Cardiac fibroblast (primary cell): Measurements from ENCODE around the gene VSIG2.

Experiments used
- DNase-seq, 2 donors: peaks; one replicate each; pipeline versions ENCODE4 v3.0.0 to v3.0.0-alpha.2; 2010; ENCODE audit warnings: low read depth in 2 of 2
- H3K4me3 ChIP-seq, 2 donors: replicated peaks in 1 of 2; 1 replicate in 1 of 2; 2 replicates in 1 of 2; pipeline ENCODE4 v1.5.1; 2011; ENCODE audit warnings: low read depth in 2 of 2, low read length in 2 of 2, mild to moderate bottlenecking in 2 of 2, moderate library complexity in 1 of 2
- TF ChIP-seq, protein P1 (sequence below): IDR thresholded peaks from one replicate; pipeline ENCODE4 v1.5.1; 2011; ENCODE audit warnings: low read depth, mild to moderate bottlenecking, low read length, inconsistent platforms

VSIG2 gene

GRCh38 chr11:124748481-124749343 is 3.3 kb downstream of the VSIG2 start:
- DNase-seq, result peak in 1 of 2 donors; percentile 32
- H3K4me3 ChIP-seq, result no peak overlapping the region
- TF ChIP-seq, protein P1, sequence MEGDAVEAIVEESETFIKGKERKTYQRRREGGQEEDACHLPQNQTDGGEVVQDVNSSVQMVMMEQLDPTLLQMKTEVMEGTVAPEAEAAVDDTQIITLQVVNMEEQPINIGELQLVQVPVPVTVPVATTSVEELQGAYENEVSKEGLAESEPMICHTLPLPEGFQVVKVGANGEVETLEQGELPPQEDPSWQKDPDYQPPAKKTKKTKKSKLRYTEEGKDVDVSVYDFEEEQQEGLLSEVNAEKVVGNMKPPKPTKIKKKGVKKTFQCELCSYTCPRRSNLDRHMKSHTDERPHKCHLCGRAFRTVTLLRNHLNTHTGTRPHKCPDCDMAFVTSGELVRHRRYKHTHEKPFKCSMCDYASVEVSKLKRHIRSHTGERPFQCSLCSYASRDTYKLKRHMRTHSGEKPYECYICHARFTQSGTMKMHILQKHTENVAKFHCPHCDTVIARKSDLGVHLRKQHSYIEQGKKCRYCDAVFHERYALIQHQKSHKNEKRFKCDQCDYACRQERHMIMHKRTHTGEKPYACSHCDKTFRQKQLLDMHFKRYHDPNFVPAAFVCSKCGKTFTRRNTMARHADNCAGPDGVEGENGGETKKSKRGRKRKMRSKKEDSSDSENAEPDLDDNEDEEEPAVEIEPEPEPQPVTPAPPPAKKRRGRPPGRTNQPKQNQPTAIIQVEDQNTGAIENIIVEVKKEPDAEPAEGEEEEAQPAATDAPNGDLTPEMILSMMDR, result no peak

- no peak for DNase-seq
- TF ChIP-seq, protein P1, result no peak
- no peak overlapping the region for H3K4me3 ChIP-seq
Measured at GRCh38 chr11:124748100-124748418, 4.0 kb downstream of the VSIG2 start.

DNA sequence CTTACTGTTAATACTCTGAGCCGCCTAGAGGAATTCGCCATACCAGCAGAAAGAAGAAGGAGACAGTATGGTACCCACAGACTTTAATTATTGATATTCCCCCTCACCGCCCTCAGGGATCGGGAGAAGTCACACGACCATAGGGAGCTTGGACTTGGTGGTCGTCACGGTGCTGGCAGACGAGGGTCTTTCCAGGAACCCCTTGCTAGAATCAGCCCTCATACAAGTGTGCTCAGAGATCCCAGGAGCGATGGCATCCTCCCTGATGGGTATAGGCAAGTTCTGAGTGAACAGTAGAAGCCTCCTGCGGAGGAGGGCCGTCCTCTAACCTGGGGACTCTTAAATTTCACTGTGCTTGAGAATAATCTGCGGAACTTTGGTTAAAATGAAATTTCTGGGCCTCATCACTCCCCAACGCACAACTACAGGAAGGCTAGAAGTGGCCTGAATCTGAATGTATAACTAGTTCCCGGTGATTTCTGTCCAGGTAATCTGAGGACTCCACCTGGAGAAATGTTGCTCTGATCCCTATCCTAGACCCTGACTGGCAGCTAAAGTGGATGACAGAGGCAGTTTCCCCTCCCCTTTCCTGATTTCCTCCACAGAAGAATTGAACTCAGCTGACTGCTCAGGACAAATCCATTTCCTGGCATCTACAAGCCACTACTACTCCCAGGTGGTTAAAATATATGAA is 4.5 kb downstream of the VSIG2 start:
- no peak for DNase-seq
- H3K4me3 ChIP-seq, result no peak overlapping the region
- TF ChIP-seq, protein P1, result no peak

DNA sequence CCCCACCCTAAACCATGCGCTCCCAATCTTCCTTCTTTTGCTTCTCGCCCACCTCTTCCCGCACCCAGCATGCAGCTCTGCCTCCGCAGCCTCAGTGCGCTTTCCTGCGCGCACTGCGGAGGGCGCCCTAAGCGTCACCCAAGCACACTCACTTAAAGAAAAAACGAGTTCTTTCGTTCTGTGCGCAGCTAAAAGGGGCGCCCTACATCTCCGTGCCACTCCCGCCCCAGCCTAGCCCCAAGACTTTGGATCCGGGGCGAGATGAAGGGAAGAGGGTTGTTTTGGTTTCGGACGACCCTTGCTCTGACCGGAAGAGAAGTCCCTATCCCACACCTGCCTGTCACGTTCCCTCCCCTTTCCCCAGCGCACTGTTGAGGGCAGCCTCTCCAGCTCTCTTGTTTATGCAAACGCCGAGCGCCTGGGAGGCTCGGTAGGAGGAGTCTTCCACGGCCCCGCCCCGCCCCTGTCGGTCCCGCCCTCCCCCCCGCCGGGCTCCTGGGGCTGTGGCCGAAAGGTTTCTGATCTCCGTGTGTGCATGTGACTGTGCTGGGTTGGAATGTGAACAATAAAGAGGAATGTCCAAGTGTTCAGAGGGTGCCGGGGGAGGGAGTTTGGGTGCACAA is 5.3 kb downstream of the VSIG2 start:
- DNase-seq, result peak; percentile 67 to 74
- TF ChIP-seq, protein P1, result peak; percentile 36
- H3K4me3 ChIP-seq, result peak overlapping the region; percentile 49 to 51

GRCh38 chr11:124745835-124746620 is 6.0 kb downstream of the VSIG2 start:
- DNase-seq, result no peak
- H3K4me3 ChIP-seq, result peak overlapping the region; percentile 49 to 51
- TF ChIP-seq, protein P1, result no peak

DNA sequence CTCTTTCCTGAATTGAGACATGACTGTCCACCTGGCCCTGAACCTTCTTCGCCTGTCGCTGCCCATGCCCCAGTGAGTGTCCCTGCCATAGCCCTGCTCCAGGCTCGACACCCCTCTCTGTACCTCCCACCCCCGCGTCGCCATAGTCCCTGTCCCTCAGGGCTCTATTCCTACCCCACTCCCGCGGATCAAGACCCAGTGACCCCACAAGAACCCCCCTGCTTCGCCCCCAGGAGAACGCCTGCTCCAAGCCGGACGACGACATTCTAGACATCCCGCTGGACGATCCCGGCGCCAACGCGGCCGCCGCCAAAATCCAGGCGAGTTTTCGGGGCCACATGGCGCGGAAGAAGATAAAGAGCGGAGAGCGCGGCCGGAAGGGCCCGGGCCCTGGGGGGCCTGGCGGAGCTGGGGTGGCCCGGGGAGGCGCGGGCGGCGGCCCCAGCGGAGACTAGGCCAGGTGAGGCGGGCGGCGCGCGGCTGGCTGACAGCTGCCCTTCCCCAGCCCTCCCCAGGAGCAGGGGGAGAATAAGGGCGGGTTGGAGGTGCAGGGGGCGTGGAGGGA is 6.7 kb downstream of the VSIG2 start:
- TF ChIP-seq, protein P1, result no peak
- no peak for DNase-seq
- no peak overlapping the region for H3K4me3 ChIP-seq
